NCI-H345 (cell line): Measurements from ENCODE around the gene EARS2.
"Not testable (repeated sequence)": the region's sequence is repeated elsewhere in the genome, so short reads cannot be mapped to it uniquely, and the experiment has no call there.

Experiments used
- DNase-seq: peaks from one replicate; lab custom pipeline; 2025; lab: John Stamatoyannopoulos, UW

EARS2 gene

GRCh38 chr16:23505671-23506605 lies 51.2 kb downstream of the EARS2 start:
- DNase-seq = no peak

GRCh38 chr16:23505180-23505665 lies 51.9 kb downstream of the EARS2 start:
- no peak for DNase-seq

GRCh38 chr16:23504453-23505179 lies 52.5 kb downstream of the EARS2 start:
- peak; percentile 17 for DNase-seq

GRCh38 chr16:23504076-23504452 lies 53.1 kb downstream of the EARS2 start:
- DNase-seq = no peak

- DNase-seq = no peak
These were observed 54.7 kb downstream of the EARS2 start for GRCh38 chr16:23502466-23502865.

GRCh38 chr16:23501291-23501690 lies 55.9 kb downstream of the EARS2 start:
- no peak for DNase-seq

GRCh38 chr16:23500862-23501225 lies 56.3 kb downstream of the EARS2 start:
- no peak for DNase-seq

GRCh38 chr16:23500212-23500861 lies 56.8 kb downstream of the EARS2 start:
- no peak for DNase-seq

GRCh38 chr16:23499801-23500200 lies 57.3 kb downstream of the EARS2 start:
- DNase-seq = no peak

- no peak for DNase-seq
These were observed 58.3 kb downstream of the EARS2 start for GRCh38 chr16:23498863-23499262.

- no peak for DNase-seq
These were observed 59.6 kb downstream of the EARS2 start for GRCh38 chr16:23497543-23497868.

- DNase-seq = no peak
These were observed 60.2 kb downstream of the EARS2 start for GRCh38 chr16:23496821-23497542.

- DNase-seq = no peak
These were observed 61.5 kb downstream of the EARS2 start for GRCh38 chr16:23495671-23496070.

GRCh38 chr16:23494188-23494587 lies 63.0 kb downstream of the EARS2 start:
- no peak for DNase-seq

GRCh38 chr16:23491490-23492391 lies 65.4 kb downstream of the EARS2 start:
- DNase-seq = no peak

GRCh38 chr16:23486480-23486879 lies 70.7 kb downstream of the EARS2 start:
- no peak for DNase-seq

GRCh38 chr16:23485841-23486240 lies 71.3 kb downstream of the EARS2 start:
- no peak for DNase-seq

- DNase-seq = no peak
These were observed 71.9 kb downstream of the EARS2 start for GRCh38 chr16:23485257-23485614.

GRCh38 chr16:23484510-23485256 lies 72.5 kb downstream of the EARS2 start:
- DNase-seq = no peak

- DNase-seq = not testable (repeated sequence)
These were observed 73.7 kb downstream of the EARS2 start for GRCh38 chr16:23483492-23483891.
